ENCODE results near the gene ATP5PD.

DNA sequence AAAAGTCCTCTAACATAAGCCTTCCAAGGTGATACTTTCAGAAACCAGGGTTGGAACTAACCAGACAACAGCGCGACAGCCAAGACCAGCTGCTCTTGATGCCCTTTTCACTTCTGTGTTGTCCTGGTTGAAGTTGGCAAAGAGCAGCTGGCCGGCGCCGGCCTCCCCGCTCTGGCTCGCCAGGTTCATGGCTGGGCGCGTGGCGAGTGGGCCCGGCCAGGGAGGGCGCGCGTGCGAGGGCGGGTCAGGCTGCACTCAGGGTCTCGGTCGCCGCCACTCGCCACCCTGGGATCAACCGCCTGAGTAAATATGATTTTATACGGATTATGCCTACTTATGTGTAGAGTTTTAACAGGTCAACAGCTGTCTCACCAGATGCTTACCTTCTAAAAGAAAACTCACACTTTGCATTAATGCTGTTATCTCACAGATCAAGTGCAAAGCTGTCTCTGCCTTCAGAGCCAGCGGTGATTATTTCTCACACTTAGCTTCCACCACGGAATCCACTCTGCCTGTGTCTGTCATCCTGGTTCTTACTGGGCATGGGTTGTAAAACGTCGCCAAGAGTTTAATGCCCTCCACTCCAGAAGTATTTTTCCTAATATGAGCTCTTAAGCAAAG lies 13.8 kb upstream of the ATP5PD start:
- TF ChIP-seq CTCF (IDR thresholded peaks at IDR 0.05; ENCODE audit: insufficient read depth, low read depth, low read length) (no peak), EZH2 (IDR thresholded peaks at IDR 0.05; ENCODE audit: insufficient read depth, low read length) (no peak)

Data from astrocyte (in vitro differentiated cells and primary cell).